Thyroid gland (tissue), 4 donors: Measurements from ENCODE around the gene SHISA9. TPM values are rescaled to one million over a fixed set of nuclear protein-coding genes. Genes with fewer than 3 reads are reported as not detected.

Experiments
- DNase-seq, 2 donors: peaks; one replicate each; pipeline ENCODE4 v3.0.0-alpha.2; 2019
- H3K27ac ChIP-seq, 3 donors: fragments of 200-600 bp; sonication (generic); 1 replicate in 2 of 3; 2 replicates in 1 of 3; pipeline ENCODE4 v1.5.1; 2016 to 2019; ENCODE audit warnings: mild to moderate bottlenecking in 1 of 3, moderate library complexity in 1 of 3
- H3K27me3 ChIP-seq: fragments of 200-600 bp; sonication (generic); one replicate; pipeline ENCODE4 v1.5.1; 2019
- H3K36me3 ChIP-seq, 2 donors: fragments of 200-600 bp; sonication (generic); one replicate each; pipeline ENCODE4 v1.5.1; 2016 to 2019
- H3K4me1 ChIP-seq, 2 donors: fragments of 200-600 bp; sonication (generic); one replicate each; pipeline ENCODE4 v1.5.1; 2017 to 2019
- H3K4me3 ChIP-seq, 3 donors: fragments of 200-600 bp; sonication (generic); replicated peaks in 1 of 3; 1 replicate in 2 of 3; 2 replicates in 1 of 3; pipeline ENCODE4 v1.5.1; 2016; ENCODE audit warnings: mild to moderate bottlenecking in 1 of 3
- H3K9me3 ChIP-seq: fragments of 200-600 bp; sonication (generic); one replicate; pipeline ENCODE4 v1.5.1; 2017
- CTCF ChIP-seq, 6 experiments: fragments of 200-600 bp in 3 of 6; fragments of 450-650 bp in 3 of 6; sonication (generic) in 3 of 6; IDR thresholded peaks; one replicate each; pipeline ENCODE4 v1.5.1; 2016 to 2019; ENCODE audit warnings: antibody characterized with exemption in 6 of 6, mild to moderate bottlenecking in 2 of 6, inconsistent platforms in 1 of 6, moderate library complexity in 1 of 6
- POLR2A ChIP-seq, 2 donors: fragments of 450-650 bp; IDR thresholded peaks; one replicate each; pipeline ENCODE4 v1.6.1; 2017; ENCODE audit warnings: antibody characterized with exemption in 2 of 2, mild to moderate bottlenecking in 2 of 2, moderate library complexity in 1 of 2
- WGBS, 2 donors: methylation state at CpG; one replicate each; pipeline ENCODE4 v1.1.5; 2017; 5-methylcytosine and 5-hydroxymethylcytosine counted together
- intact Hi-C: fragments of 100-400 bp; cut with DNase I; formaldehyde crosslinking; loops from one replicate; pipeline ENCODE4 v1.15.1; 2023
- total RNA-seq, 4 donors: library from RNA; depleted of rRNA; stranded (reverse); fragments of >200 nt; gene quantifications; one replicate each; pipeline ENCODE4 v1.2.3, GENCODE V29; 2016

The SHISA9 gene
- total RNA-seq, 4 donors from 2014 or later, result 0.11 to 0.34 (median 0.28) TPM

- intact Hi-C loops, result no loop called here
- no peaks in the 10 kb centered on the region for H3K27me3 ChIP-seq
- H3K27ac ChIP-seq, result no peak overlapping the region
- H3K4me1 ChIP-seq, result no peaks in the 10 kb centered on the region
- no peaks in the 10 kb centered on the region for H3K9me3 ChIP-seq
- no peak overlapping the region for H3K4me3 ChIP-seq
- 96% methylated on average over 3 of the region's 3 CpGs for WGBS, 2 donors
- DNase-seq, result no peak
- no peaks in the 10 kb centered on the region for H3K36me3 ChIP-seq
- TF ChIP-seq POLR2A (IDR thresholded peaks at IDR 0.05) (no peak), CTCF (IDR thresholded peaks at IDR 0.05) (no peak)
Measured at GRCh38 chr16:12972246-12972645, 70.8 kb downstream of the SHISA9 start.

GRCh38 chr16:12975766-12976165 is 74.4 kb downstream of the SHISA9 start:
- H3K36me3 ChIP-seq, result no peaks in the 10 kb centered on the region
- no peak overlapping the region for H3K4me3 ChIP-seq
- H3K4me1 ChIP-seq, result no peaks in the 10 kb centered on the region
- 87 to 97% methylated on average over 3 of the region's 3 CpGs for WGBS, 2 donors
- H3K9me3 ChIP-seq, result no peaks in the 10 kb centered on the region
- no peaks in the 10 kb centered on the region for H3K27me3 ChIP-seq
- DNase-seq, result no peak
- no peak for TF ChIP-seq CTCF (IDR thresholded peaks at IDR 0.05)
- TF ChIP-seq POLR2A (IDR thresholded peaks at IDR 0.05), result no peak
- intact Hi-C loops, result no loop called here
- no peak overlapping the region for H3K27ac ChIP-seq

GRCh38 chr16:12976496-12976895 is 75.1 kb downstream of the SHISA9 start:
- TF ChIP-seq POLR2A (IDR thresholded peaks at IDR 0.05) (no peak), CTCF (IDR thresholded peaks at IDR 0.05) (no peak)
- WGBS, 2 donors, result 46 to 50% methylated on average over 2 of the region's 2 CpGs
- intact Hi-C loops, result no loop called here
- no peaks in the 10 kb centered on the region for H3K27me3 ChIP-seq
- no peaks in the 10 kb centered on the region for H3K36me3 ChIP-seq
- H3K9me3 ChIP-seq, result no peaks in the 10 kb centered on the region
- DNase-seq, result peak; percentile 42 to 46
- H3K4me1 ChIP-seq, result no peaks in the 10 kb centered on the region
- H3K27ac ChIP-seq, result no peak overlapping the region
- H3K4me3 ChIP-seq, result no peak overlapping the region

GRCh38 chr16:12976936-12977335 is 75.5 kb downstream of the SHISA9 start:
- H3K27ac ChIP-seq, result no peak overlapping the region
- DNase-seq, result no peak
- no peaks in the 10 kb centered on the region for H3K36me3 ChIP-seq
- H3K27me3 ChIP-seq, result no peaks in the 10 kb centered on the region
- H3K9me3 ChIP-seq, result no peaks in the 10 kb centered on the region
- H3K4me3 ChIP-seq, result no peak overlapping the region
- TF ChIP-seq CTCF (IDR thresholded peaks at IDR 0.05) (no peak), POLR2A (IDR thresholded peaks at IDR 0.05) (no peak)
- 48 to 59% methylated on average over 5 of the region's 5 CpGs for WGBS, 2 donors
- no peaks in the 10 kb centered on the region for H3K4me1 ChIP-seq
- intact Hi-C loops, result no loop called here

- no peak for DNase-seq
Measured at GRCh38 chr16:12985516-12985915, 84.1 kb downstream of the SHISA9 start.

More at GRCh38 chr16:12985516-12985915, 84.1 kb downstream of the SHISA9 start:
- Histone ChIP-seq H3K4me3 (no peak overlapping the region), H3K27ac (no peak overlapping the region), H3K27me3 (no peaks in the 10 kb centered on the region), H3K9me3 (no peaks in the 10 kb centered on the region), H3K4me1 (no peaks in the 10 kb centered on the region), H3K36me3 (no peaks in the 10 kb centered on the region)
- TF ChIP-seq POLR2A (IDR thresholded peaks at IDR 0.05) (no peak), CTCF (IDR thresholded peaks at IDR 0.05) (no peak)
- intact Hi-C loops, result no loop called here
